Upper lobe of left lung (tissue), 6 donors: ENCODE measurements around the gene CSTPP1. TPM values are rescaled to one million over a fixed set of nuclear protein-coding genes. Genes with fewer than 3 reads are reported as not detected.
"Not testable (repeated sequence)": the region's sequence is repeated elsewhere in the genome, so short reads cannot be mapped to it uniquely, and the experiment has no call there.

Source experiments
- ATAC-seq, 2 donors: fragments of 200-7000 bp; cut with Tn5 transposase; one replicate each; pipeline ENCODE4 v1.9.1; 2022; ENCODE audit warnings: mild to moderate bottlenecking in 2 of 2, moderate library complexity in 2 of 2; ENCODE audit not compliant: low FRiP score in 2 of 2
- DNase-seq, 2 donors: peaks; one replicate each; pipeline ENCODE4 v3.0.0-alpha.2; 2019 to 2020
- H3K27ac ChIP-seq, 4 donors: fragments of 200-600 bp; sonication (generic); one replicate each; pipeline ENCODE4 v1.5.1; 2016 to 2019
- H3K27me3 ChIP-seq, 4 donors: fragments of 200-600 bp; sonication (generic); one replicate each; pipeline ENCODE4 v1.5.1; 2017 to 2019
- H3K36me3 ChIP-seq, 4 donors: fragments of 200-600 bp; sonication (generic); one replicate each; pipeline ENCODE4 v1.5.1; 2016 to 2019
- H3K4me1 ChIP-seq, 4 donors: fragments of 200-600 bp; sonication (generic); one replicate each; pipeline ENCODE4 v1.5.1; 2018 to 2019
- H3K4me3 ChIP-seq, 4 donors: fragments of 200-600 bp; sonication (generic); one replicate each; pipeline ENCODE4 v1.5.1; 2017 to 2019; ENCODE audit warnings: mild to moderate bottlenecking in 2 of 4, moderate library complexity in 1 of 4
- H3K9me3 ChIP-seq, 4 donors: fragments of 200-600 bp; sonication (generic); one replicate each; pipeline ENCODE4 v1.5.1; 2018 to 2019
- CTCF ChIP-seq, 6 experiments: fragments of 450-650 bp in 4 of 6; fragments of 200-600 bp in 2 of 6; sonication (generic) in 2 of 6; IDR thresholded peaks; one replicate each; pipeline ENCODE4 v1.5.1; 2016 to 2019; ENCODE audit warnings: antibody characterized with exemption in 6 of 6
- EP300 ChIP-seq, 4 donors: sonication (generic); formaldehyde crosslinking; IDR thresholded peaks; one replicate each; pipeline ENCODE4 v1.5.1; 2017; ENCODE audit warnings: antibody characterized with exemption in 4 of 4, control low read depth in 2 of 4
- POLR2A ChIP-seq, 4 donors: fragments of 450-650 bp; IDR thresholded peaks; one replicate each; pipeline ENCODE4 v1.5.1; 2016 to 2017; ENCODE audit warnings: antibody characterized with exemption in 4 of 4, mild to moderate bottlenecking in 2 of 4
- POLR2AphosphoS5 ChIP-seq, 2 donors: sonication (generic); formaldehyde crosslinking; IDR thresholded peaks; one replicate each; pipeline ENCODE4 v1.5.1; 2017; ENCODE audit warnings: antibody characterized with exemption in 2 of 2
- WGBS, 2 donors: methylation state at CpG; one replicate each; pipeline ENCODE4 v1.1.5; 2017 to 2018; 5-methylcytosine and 5-hydroxymethylcytosine counted together
- total RNA-seq, 6 donors: library from RNA; depleted of rRNA in 4 of 6; stranded (reverse); fragments of >200 nt in 4 of 6; gene quantifications; one replicate each; pipeline versions ENCODE4 v1.1.0 to v1.2.1, GENCODE V29; 2016 to 2021
- donor health status: DM: no; HTN: no; CAD: no; lungs with moderate emphysema.
- donor health status: DM: no; HTN: yes; CAD: no; lungs with severe emphysema.

CSTPP1 gene
- total RNA-seq, 6 donors from 2014 or later: 23.9 to 71.2 (median 47.2) TPM

DNA sequence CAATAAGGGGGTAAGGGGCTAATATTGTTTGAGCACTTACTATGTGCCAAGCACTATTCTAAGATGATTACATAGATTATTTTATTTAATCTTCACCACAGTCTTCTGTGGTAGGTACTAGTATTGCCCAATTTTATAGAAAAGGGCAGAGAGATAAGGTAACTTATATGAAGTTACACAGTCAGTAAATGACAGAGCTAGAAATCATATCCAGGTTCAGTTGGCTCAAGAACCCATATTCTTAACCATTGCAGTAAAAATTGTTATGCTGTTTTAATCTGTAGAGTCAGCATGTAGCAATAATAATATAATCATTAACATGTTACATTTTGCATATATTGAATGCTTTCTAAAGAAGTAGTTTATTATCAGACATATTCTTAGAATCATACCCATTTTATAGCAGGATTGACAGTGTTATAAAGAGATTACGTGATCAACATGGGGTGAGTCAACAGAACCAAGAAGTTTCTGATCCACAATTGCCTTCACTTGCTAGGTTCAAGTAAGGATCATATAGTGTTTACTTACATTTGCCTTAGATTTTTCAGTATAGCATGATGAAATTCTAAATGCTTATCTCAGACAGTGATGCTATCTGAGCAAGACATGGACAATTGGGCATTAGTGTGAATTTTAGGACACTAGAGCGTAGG lies 46.4 kb downstream of the CSTPP1 start:
- no peak for ATAC-seq
- H3K4me1 ChIP-seq: peaks cover 0 to 6% (median under 1%) of the 10 kb centered on the region in 4 donors
- 98 to 100% methylated on average over 2 of the region's 2 CpGs for WGBS, 2 donors
- no peak for TF ChIP-seq EP300 (IDR thresholded peaks at IDR 0.05)
- TF ChIP-seq POLR2A (IDR thresholded peaks at IDR 0.05): no peak
- TF ChIP-seq POLR2AphosphoS5 (IDR thresholded peaks at IDR 0.05): no peak
- TF ChIP-seq CTCF (IDR thresholded peaks at IDR 0.05): no peak
- H3K9me3 ChIP-seq: no peaks in the 10 kb centered on the region
- DNase-seq: no peak
- no peaks in the 10 kb centered on the region for H3K27me3 ChIP-seq
- no peak overlapping the region for H3K27ac ChIP-seq
- H3K36me3 ChIP-seq: peaks cover 0 to 5% (median 0%) of the 10 kb centered on the region in 4 donors
- no peak overlapping the region for H3K4me3 ChIP-seq

GRCh38 chr11:46983598-46983997 lies 47.0 kb downstream of the CSTPP1 start:
- ATAC-seq (no peak), DNase-seq (no peak)
- TF ChIP-seq EP300 (IDR thresholded peaks at IDR 0.05) (no peak), POLR2A (IDR thresholded peaks at IDR 0.05) (no peak), POLR2AphosphoS5 (IDR thresholded peaks at IDR 0.05) (no peak)
- Histone ChIP-seq H3K36me3 (peaks cover 0 to 8% (median 0%) of the 10 kb centered on the region in 4 donors), H3K4me3 (no peak overlapping the region), H3K4me1 (peaks cover 0 to 3% (median 0%) of the 10 kb centered on the region in 4 donors), H3K27ac (no peak overlapping the region), H3K27me3 (no peaks in the 10 kb centered on the region), H3K9me3 (no peaks in the 10 kb centered on the region)
- WGBS, 2 donors: 82 to 83% methylated on average over 6 of the region's 6 CpGs

DNA sequence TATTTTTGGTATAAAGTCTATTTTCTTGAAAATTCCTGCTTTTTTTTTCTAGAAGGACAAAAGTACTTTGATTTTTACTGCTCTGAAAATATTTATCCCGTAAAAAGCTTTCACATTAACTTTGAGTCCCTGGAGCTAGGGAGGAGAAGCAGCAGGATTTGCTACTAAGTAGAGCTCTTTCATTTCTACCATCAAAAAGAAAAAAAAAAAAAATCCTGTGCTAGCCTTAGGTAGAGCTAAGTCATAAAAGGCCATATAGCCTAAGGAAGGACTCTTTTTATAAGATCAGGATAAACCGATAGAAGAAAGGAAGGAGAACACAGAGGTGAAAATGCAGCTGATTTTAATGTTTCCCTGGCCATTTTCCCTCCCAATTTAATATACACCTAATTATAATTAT lies 48.0 kb downstream of the CSTPP1 start:
- no peaks in the 10 kb centered on the region for H3K4me1 ChIP-seq
- H3K27me3 ChIP-seq: no peaks in the 10 kb centered on the region
- no peak overlapping the region for H3K27ac ChIP-seq
- H3K36me3 ChIP-seq: peaks cover 0 to 10% (median 0%) of the 10 kb centered on the region in 4 donors
- H3K4me3 ChIP-seq: no peak overlapping the region
- 93 to 97% methylated on average over 2 of the region's 2 CpGs for WGBS, 2 donors
- DNase-seq: no peak
- TF ChIP-seq POLR2A (IDR thresholded peaks at IDR 0.05): no peak
- no peak for TF ChIP-seq CTCF (IDR thresholded peaks at IDR 0.05)
- TF ChIP-seq POLR2AphosphoS5 (IDR thresholded peaks at IDR 0.05): no peak
- TF ChIP-seq EP300 (IDR thresholded peaks at IDR 0.05): no peak
- H3K9me3 ChIP-seq: no peaks in the 10 kb centered on the region
- ATAC-seq: no peak

- Histone ChIP-seq H3K4me3 (no peak overlapping the region), H3K9me3 (no peaks in the 10 kb centered on the region), H3K27ac (no peak overlapping the region), H3K27me3 (no peaks in the 10 kb centered on the region), H3K36me3 (peaks cover 0 to 14% (median 0%) of the 10 kb centered on the region in 4 donors), H3K4me1 (no peaks in the 10 kb centered on the region)
- TF ChIP-seq CTCF (IDR thresholded peaks at IDR 0.05) (no peak), POLR2AphosphoS5 (IDR thresholded peaks at IDR 0.05) (no peak), POLR2A (IDR thresholded peaks at IDR 0.05) (no peak), EP300 (IDR thresholded peaks at IDR 0.05) (no peak)
- no peak for DNase-seq
- WGBS, 2 donors: 87 to 90% methylated on average over 4 of the region's 4 CpGs
- ATAC-seq: no peak
Measured at GRCh38 chr11:46984987-46985386, 48.4 kb downstream of the CSTPP1 start.

DNA sequence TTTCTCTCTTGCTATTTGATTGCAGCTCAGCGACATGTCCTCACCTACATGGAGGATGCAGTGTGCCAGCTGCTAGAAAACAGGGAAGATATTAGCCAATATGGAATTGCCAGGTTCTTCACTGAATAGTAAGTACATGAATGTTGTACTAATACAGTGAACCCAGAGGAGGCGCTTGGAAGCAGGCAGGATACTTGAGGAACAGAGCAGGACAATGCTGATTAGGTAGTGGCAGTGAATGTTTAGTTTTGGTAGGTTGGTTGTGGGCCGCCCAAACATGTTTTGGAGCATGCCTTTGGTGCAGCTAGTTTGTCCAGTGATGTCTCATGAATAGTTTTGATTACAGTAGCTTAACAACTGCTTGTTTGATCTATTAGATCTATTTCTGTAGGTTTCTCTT lies 50.6 kb downstream of the CSTPP1 start:
- no peaks in the 10 kb centered on the region for H3K9me3 ChIP-seq
- peaks cover 0 to 15% (median 0%) of the 10 kb centered on the region in 4 donors for H3K36me3 ChIP-seq
- TF ChIP-seq POLR2AphosphoS5 (IDR thresholded peaks at IDR 0.05): no peak
- TF ChIP-seq POLR2A (IDR thresholded peaks at IDR 0.05): no peak
- TF ChIP-seq EP300 (IDR thresholded peaks at IDR 0.05): no peak
- H3K27me3 ChIP-seq: no peaks in the 10 kb centered on the region
- no peaks in the 10 kb centered on the region for H3K4me1 ChIP-seq
- no peak for ATAC-seq
- H3K4me3 ChIP-seq: no peak overlapping the region
- no peak for DNase-seq
- WGBS, 2 donors: 90 to 92% methylated on average over 3 of the region's 3 CpGs
- H3K27ac ChIP-seq: no peak overlapping the region

DNA sequence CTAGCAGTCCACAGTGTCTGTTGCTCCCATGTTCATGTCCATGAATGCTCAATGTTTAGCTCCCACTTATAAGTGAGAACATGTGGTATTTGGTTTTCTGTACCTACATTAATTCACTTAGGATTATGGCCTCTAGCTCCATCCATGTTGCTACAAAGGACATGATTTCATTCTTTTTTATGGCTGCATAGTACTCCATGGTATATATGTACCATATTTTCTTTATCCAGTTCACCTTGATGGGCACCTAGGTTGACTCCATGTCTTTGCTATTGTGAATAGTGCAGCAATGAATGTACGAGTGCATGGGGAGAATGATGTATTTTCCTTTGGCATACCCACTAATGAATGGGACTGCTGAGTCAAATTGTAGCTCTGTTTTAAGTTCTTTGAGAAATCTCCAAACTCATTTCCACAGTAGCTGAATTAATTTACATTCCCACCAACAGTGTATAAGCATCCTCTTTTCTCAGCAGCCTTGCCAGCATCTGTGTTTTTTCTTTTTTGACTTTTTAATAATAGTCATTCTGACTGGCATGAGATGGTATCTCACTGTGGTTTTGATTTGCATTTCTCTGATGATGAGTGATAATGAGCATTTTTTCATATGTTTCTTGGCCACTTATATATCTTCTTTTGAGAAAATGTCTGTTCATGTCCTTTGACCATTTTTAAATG lies 53.4 kb downstream of the CSTPP1 start:
- not testable (repeated sequence) for H3K4me3 ChIP-seq, H3K4me1 ChIP-seq, ATAC-seq, H3K27ac ChIP-seq, H3K27me3 ChIP-seq, H3K9me3 ChIP-seq, DNase-seq
- H3K36me3 ChIP-seq: peaks cover 0 to 15% (median 0%) of the 10 kb centered on the region in 4 donors
- 88 to 95% methylated on average over 1 of the region's 1 CpG for WGBS, 2 donors
